Anterior cingulate cortex (tissue), 58 donors: ENCODE results near the gene SCGN.
A peak's percentile ranks its signal among the peaks of the same experiment; 100 is the strongest.

Experiments
- DNase-seq, 58 donors: peaks; one replicate each; lab custom pipeline; 2025; lab: John Stamatoyannopoulos, UW

Gene SCGN

GRCh38 chr6:25684565-25684964 lies 32.5 kb downstream of the SCGN start:
- no peak for DNase-seq

DNA sequence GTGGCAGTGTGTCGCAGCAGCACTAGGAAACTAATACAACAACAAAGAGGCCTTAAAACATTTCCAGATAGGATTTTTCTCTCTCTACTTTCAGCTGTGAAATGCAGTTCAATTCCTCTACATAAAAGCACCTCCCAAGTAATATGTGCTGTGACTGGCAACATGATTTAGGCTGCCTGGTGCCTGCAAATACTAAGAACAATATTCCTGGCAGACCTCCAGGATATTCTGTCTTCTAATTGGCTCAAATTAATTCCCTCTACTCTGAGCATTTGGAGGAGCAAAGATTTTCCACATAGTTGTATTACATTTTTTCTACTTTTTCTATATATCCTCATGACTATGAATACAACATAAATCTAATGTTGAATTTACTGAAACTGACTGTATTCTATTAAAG lies 33.2 kb downstream of the SCGN start:
- no peak for DNase-seq

DNA sequence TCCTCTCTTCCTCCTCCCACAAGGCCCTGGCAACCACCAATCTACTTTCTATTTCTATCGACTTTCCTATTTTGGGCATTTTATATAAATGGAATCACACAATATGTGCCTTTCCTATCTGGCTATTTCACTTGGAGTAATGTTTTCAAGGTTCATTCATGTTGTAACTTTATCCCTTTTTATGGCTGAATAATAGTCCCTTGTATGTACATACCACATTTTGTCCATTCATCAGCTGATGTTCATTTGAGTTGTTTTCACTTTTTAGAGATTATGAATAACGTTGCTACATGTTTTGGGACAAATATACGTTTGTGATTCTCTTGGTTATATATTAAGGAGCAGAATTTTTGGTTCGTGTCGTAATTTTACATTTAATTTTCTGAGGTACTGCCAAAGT lies 33.9 kb downstream of the SCGN start:
- DNase-seq = no peak

DNA sequence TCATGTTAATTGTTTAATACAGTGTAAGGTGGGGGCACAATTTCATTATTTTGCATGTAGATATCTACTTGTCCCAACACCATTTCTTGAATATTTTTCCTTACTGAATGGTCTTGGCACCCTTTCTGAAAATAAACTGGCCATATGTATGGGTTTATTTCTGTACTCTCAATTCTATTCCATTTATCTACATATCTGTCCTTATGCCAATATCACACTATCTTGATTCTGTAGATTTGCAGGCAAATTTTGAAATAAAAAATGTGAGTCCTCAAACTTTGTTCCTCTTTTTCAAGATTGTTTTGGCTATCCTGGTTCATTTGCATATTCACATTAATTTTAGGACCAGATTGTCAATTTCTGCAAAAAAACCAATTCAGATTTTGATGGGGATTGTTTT lies 34.8 kb downstream of the SCGN start:
- DNase-seq = no peak

GRCh38 chr6:25689966-25690365 lies 38.0 kb downstream of the SCGN start:
- no peak for DNase-seq

DNA sequence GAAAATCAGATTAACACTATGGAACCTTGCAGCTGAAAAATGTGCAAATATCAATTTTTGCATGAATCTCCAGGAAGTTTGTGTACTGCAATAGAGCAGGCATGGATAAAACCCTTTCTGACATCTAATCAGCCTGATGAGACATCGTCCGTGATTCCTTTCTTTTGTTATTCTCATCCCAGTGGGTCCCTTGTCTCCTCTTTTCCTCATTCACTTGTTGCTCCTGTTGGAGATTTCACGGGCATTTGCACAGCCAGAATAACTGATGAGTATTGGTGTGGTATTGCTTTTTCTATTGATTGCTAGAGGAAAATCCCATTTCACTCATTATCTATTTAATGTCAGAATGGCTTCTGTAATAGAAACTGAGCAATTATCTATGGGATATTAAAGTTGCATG lies 39.9 kb downstream of the SCGN start:
- no peak for DNase-seq

GRCh38 chr6:25692472-25692871 lies 40.5 kb downstream of the SCGN start:
- no peak for DNase-seq

DNA sequence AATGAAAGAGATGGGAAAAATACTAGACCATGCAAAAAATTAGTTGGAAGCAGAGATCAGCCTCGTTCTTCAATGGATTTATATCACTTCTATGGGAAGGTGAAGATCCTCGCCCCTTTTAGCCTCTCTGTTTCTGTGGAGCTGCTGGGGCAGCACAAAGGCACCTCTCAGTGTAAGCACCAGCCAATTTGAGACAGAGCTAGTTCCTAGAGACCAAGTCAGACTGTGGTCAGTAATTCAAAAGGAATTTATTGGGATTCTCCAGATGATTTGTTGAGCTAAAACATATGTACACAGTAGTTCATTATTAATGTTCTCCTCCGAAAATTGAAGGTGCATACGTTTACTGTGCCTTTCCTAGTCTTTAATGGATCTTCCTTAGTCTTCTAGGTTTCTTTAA lies 42.4 kb downstream of the SCGN start:
- no peak for DNase-seq

GRCh38 chr6:25695671-25696070 lies 43.7 kb downstream of the SCGN start:
- DNase-seq = no peak

DNA sequence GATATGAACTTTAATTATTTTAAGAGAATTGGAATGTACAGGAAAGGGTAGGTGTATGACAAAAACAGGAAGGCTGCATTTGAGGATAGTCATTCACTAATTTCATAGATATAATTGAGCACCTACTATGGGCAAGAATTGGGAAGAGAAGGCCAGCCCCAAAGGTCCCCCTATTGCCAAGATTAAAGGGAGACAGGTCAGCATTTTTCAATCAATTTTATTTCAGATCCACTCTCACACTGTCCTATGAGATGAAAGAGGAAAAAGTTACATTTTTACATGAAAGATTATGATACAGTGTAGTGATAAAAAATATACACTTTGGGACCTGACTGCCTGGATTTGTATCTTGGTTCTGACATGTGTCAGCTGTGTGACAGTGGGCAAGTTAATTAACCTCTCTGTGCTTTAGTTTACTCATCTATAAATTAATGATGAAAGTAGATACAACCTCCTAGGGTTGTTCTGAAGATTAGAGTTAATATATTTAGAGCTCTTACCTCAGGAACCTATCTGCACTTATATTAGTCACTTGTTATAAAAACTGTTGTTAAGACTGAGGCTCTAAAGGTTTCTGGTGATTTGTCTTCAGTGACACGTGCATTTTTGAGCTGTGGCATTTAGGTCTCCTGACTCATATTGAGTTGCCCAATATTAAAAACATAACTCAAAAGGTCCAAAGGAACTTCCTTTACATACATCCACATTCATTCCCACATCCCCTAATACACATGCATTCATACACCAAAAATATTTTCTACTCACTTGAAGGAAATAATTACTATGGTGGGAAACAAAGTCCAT lies 45.7 kb downstream of the SCGN start:
- DNase-seq = no peak

GRCh38 chr6:25698631-25699030 lies 46.6 kb downstream of the SCGN start:
- DNase-seq = no peak

GRCh38 chr6:25699649-25700048 lies 47.6 kb downstream of the SCGN start:
- DNase-seq = no peak

DNA sequence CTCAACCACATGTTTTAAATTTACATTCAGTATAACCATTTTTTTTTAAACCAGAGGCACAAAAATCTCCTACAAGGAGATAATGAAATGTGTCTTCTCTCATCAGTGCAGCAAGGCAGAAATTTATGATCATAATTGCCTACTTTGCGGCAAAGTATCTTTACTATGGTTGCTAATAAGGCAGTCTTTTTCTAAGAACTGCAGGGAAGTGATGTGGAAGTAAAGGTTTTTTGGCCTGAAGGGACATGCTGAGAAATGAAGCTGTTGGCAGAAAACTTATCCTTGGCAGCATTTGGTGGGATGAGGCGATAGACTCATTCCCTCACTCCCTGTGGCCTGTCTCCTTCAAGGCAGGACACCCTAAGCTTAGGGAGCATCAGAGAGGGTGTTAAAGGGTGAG lies 48.7 kb downstream of the SCGN start:
- DNase-seq = peak in 2 of 58 donors; percentile 0 to 1

GRCh38 chr6:25701807-25702206 lies 49.8 kb downstream of the SCGN start:
- no peak for DNase-seq

GRCh38 chr6:25703005-25703404 lies 51.0 kb downstream of the SCGN start:
- DNase-seq = no peak

GRCh38 chr6:25704001-25704400 lies 52.0 kb downstream of the SCGN start:
- no peak for DNase-seq

GRCh38 chr6:25706314-25707014 lies 54.4 kb downstream of the SCGN start:
- DNase-seq = peak in 4 of 58 donors; percentile 4 to 8 (median 5)

DNA sequence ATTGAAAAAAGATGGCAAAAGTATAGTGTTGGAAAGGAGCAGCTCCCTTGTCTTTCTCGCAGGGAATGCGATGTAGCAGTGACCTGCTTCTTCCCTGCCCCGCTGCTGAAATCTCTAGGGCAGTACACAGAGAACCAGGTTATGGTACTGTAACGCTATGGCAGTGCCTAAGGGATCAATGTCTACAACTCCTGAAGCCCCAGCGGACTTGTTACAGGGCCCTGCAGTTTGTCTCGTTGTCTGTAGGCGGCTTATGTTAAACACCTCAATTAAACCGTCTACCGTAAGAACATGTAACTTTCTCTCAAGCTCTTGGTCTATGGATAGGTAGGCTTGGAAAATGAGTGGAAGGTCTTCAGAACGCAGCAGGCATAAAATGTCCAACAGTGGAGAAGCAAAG lies 57.7 kb downstream of the SCGN start:
- DNase-seq = no peak

DNA sequence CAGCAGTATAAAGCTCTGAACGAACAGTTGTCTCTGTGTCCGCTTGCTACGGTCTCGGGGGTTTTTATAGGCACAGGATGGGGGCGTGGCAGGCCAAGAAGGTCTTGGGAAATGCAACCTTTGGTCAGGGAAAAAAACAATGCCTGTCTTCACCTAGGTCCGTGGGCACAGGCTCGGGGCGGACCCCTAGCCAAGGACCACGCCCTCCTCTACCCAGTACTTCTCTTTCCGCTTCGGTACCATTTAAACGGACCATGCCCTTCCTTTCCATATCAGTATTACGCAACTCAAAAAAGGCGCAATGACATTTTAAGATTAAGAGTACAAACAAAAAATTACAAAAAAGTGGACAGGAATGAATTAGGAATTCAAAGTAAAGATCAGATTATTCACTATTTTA lies 58.3 kb downstream of the SCGN start:
- DNase-seq = no peak

GRCh38 chr6:25713824-25714223 lies 61.8 kb downstream of the SCGN start:
- peak in 2 of 58 donors; percentile 2 to 5 for DNase-seq

GRCh38 chr6:25714765-25715164 lies 62.8 kb downstream of the SCGN start:
- DNase-seq = no peak

- DNase-seq = no peak
Measured at GRCh38 chr6:25715794-25716193, 63.8 kb downstream of the SCGN start.
